ENCODE data around the gene SPIRE1.

Gene SPIRE1

GRCh38 chr18:12479982-12480381, 177.9 kb downstream of the SPIRE1 start:
- H3K9ac ChIP-seq (ENCODE audit: low read length), result no peak overlapping the region
- H3K36me3 ChIP-seq (ENCODE audit: insufficient read depth, low read length), result no peaks in the 10 kb centered on the region
- no peaks in the 10 kb centered on the region for H3K9me2 ChIP-seq (ENCODE audit: low read depth, low read length)
- H3K4me1 ChIP-seq (ENCODE audit: insufficient read depth, low read length, severe bottlenecking), result no peaks in the 10 kb centered on the region
- H3K27me3 ChIP-seq (ENCODE audit: insufficient read depth, low read length), result peaks cover 5% of the 10 kb centered on the region; the same call in 1 of the 2 replicates
- H3K79me2 ChIP-seq (ENCODE audit: insufficient read depth, low read length), result no peaks in the 10 kb centered on the region
- no peak overlapping the region for H3K27ac ChIP-seq (ENCODE audit: low read depth, low read length, poor library complexity, severe bottlenecking)
- H3F3A ChIP-seq (ENCODE audit: insufficient read depth, low read length), result no peaks in the 10 kb centered on the region
- no peaks in the 10 kb centered on the region for H4K20me1 ChIP-seq (ENCODE audit: insufficient read depth, low read length)
- TF ChIP-seq EZH2 (IDR thresholded peaks at IDR 0.05; ENCODE audit: borderline replicate concordance, low read length), result no peak
- TF ChIP-seq CTCF (IDR thresholded peaks at IDR 0.05; ENCODE audit: low read length), result no peak
- H3K4me2 ChIP-seq (ENCODE audit: low read length), result no peak overlapping the region
- H3K4me3 ChIP-seq (ENCODE audit: low read depth, low read length, poor library complexity, severe bottlenecking), result no peak overlapping the region
- H3K9me3 ChIP-seq (ENCODE audit: low read length), result no peaks in the 10 kb centered on the region
- no peak overlapping the region for H2AFZ ChIP-seq (ENCODE audit: low read length)

GRCh38 chr18:12479536-12479935, 178.4 kb downstream of the SPIRE1 start:
- Histone ChIP-seq H3K27me3 (ENCODE audit: insufficient read depth, low read length) (peaks cover 5% of the 10 kb centered on the region; the same call in 1 of the 2 replicates), H3K4me1 (ENCODE audit: insufficient read depth, low read length, severe bottlenecking) (no peaks in the 10 kb centered on the region), H3K9ac (ENCODE audit: low read length) (no peak overlapping the region), H3K79me2 (ENCODE audit: insufficient read depth, low read length) (no peaks in the 10 kb centered on the region), H4K20me1 (ENCODE audit: insufficient read depth, low read length) (no peaks in the 10 kb centered on the region), H3K36me3 (ENCODE audit: insufficient read depth, low read length) (no peaks in the 10 kb centered on the region), H3K9me3 (ENCODE audit: low read length) (no peaks in the 10 kb centered on the region), H3F3A (ENCODE audit: insufficient read depth, low read length) (no peaks in the 10 kb centered on the region), H3K4me3 (ENCODE audit: low read depth, low read length, poor library complexity, severe bottlenecking) (no peak overlapping the region), H3K9me2 (ENCODE audit: low read depth, low read length) (no peaks in the 10 kb centered on the region), H3K4me2 (ENCODE audit: low read length) (no peak overlapping the region), H2AFZ (ENCODE audit: low read length) (no peak overlapping the region), H3K27ac (ENCODE audit: low read depth, low read length, poor library complexity, severe bottlenecking) (no peak overlapping the region)
- TF ChIP-seq EZH2 (IDR thresholded peaks at IDR 0.05; ENCODE audit: borderline replicate concordance, low read length) (no peak), CTCF (IDR thresholded peaks at IDR 0.05; ENCODE audit: low read length) (no peak)

- Histone ChIP-seq H3F3A (ENCODE audit: insufficient read depth, low read length) (no peaks in the 10 kb centered on the region), H3K4me1 (ENCODE audit: insufficient read depth, low read length, severe bottlenecking) (no peaks in the 10 kb centered on the region), H3K79me2 (ENCODE audit: insufficient read depth, low read length) (no peaks in the 10 kb centered on the region), H4K20me1 (ENCODE audit: insufficient read depth, low read length) (no peaks in the 10 kb centered on the region), H3K4me2 (ENCODE audit: low read length) (no peak overlapping the region), H3K9me2 (ENCODE audit: low read depth, low read length) (no peaks in the 10 kb centered on the region), H3K27ac (ENCODE audit: low read depth, low read length, poor library complexity, severe bottlenecking) (no peak overlapping the region), H2AFZ (ENCODE audit: low read length) (no peak overlapping the region), H3K9ac (ENCODE audit: low read length) (no peak overlapping the region), H3K9me3 (ENCODE audit: low read length) (no peaks in the 10 kb centered on the region), H3K36me3 (ENCODE audit: insufficient read depth, low read length) (no peaks in the 10 kb centered on the region), H3K4me3 (ENCODE audit: low read depth, low read length, poor library complexity, severe bottlenecking) (no peak overlapping the region), H3K27me3 (ENCODE audit: insufficient read depth, low read length) (peaks cover 5% of the 10 kb centered on the region; the same call in 1 of the 2 replicates)
- TF ChIP-seq CTCF (IDR thresholded peaks at IDR 0.05; ENCODE audit: low read length) (0 out of 2 replicates have a peak, but pooled peaks have one; percentile 6), EZH2 (IDR thresholded peaks at IDR 0.05; ENCODE audit: borderline replicate concordance, low read length) (no peak)
Measured at GRCh38 chr18:12478269-12479047, 179.4 kb downstream of the SPIRE1 start.
